Measurements from ENCODE around the gene SPG11.

The SPG11 gene

DNA sequence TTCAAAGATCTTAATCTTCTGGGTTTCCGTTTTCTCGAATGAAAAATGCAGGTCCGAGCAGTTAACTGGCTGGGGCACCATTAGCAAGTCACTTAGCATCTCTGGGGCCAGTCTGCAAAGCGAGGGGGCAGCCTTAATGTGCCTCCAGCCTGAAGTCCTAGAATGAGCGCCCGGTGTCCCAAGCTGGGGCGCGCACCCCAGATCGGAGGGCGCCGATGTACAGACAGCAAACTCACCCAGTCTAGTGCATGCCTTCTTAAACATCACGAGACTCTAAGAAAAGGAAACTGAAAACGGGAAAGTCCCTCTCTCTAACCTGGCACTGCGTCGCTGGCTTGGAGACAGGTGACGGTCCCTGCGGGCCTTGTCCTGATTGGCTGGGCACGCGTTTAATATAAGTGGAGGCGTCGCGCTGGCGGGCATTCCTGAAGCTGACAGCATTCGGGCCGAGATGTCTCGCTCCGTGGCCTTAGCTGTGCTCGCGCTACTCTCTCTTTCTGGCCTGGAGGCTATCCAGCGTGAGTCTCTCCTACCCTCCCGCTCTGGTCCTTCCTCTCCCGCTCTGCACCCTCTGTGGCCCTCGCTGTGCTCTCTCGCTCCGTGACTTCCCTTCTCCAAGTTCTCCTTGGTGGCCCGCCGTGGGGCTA is 47.8 kb upstream of the SPG11 start, which contains the start of the genes B2M and PATL2:
Gene B2M, plus strand, starts transcription at position 422 of the 647 bp plus-strand sequence. Its CDS starts 30 bp downstream, at position 452.
Gene PATL2, minus strand, starts transcription at position 228 of the 647 bp plus-strand sequence. CDS start 34,833 bp downstream, outside the sequence.
- H2AFZ ChIP-seq (ENCODE audit: low read length), result peak within 1 kb of the TSS; percentile 59
- peak within 1 kb of the TSS; percentile 83 for H3K4me3 ChIP-seq (ENCODE audit: low read length, poor library complexity, severe bottlenecking)
- H3F3A ChIP-seq (ENCODE audit: low read depth), result peaks cover 4% of the 10 kb centered on the region; the same call in 1 of the 2 replicates
- H3K79me2 ChIP-seq (ENCODE audit: insufficient read depth, low read length), result peaks cover 60% of the 10 kb centered on the region
- H3K9me2 ChIP-seq (replicated peaks; ENCODE audit: low read depth, low read length), result no peaks in the 10 kb centered on the region
- no peaks in the 10 kb centered on the region for H3K9me3 ChIP-seq (ENCODE audit: insufficient read depth, low read depth, low read length)
- peaks cover 46% of the 10 kb centered on the region for H3K4me1 ChIP-seq (ENCODE audit: insufficient read depth, low read length, poor library complexity, severe bottlenecking)
- H3K9ac ChIP-seq (ENCODE audit: low read depth, low read length, poor library complexity, severe bottlenecking), result peak within 1 kb of the TSS; percentile 98
- peaks cover 10% of the 10 kb centered on the region for H3K27me3 ChIP-seq (ENCODE audit: insufficient read depth, low read length, poor library complexity, severe bottlenecking)
- no peak for TF ChIP-seq EZH2phosphoT487 (IDR thresholded peaks at IDR 0.05; ENCODE audit: borderline replicate concordance)
- TF ChIP-seq, protein P1, sequence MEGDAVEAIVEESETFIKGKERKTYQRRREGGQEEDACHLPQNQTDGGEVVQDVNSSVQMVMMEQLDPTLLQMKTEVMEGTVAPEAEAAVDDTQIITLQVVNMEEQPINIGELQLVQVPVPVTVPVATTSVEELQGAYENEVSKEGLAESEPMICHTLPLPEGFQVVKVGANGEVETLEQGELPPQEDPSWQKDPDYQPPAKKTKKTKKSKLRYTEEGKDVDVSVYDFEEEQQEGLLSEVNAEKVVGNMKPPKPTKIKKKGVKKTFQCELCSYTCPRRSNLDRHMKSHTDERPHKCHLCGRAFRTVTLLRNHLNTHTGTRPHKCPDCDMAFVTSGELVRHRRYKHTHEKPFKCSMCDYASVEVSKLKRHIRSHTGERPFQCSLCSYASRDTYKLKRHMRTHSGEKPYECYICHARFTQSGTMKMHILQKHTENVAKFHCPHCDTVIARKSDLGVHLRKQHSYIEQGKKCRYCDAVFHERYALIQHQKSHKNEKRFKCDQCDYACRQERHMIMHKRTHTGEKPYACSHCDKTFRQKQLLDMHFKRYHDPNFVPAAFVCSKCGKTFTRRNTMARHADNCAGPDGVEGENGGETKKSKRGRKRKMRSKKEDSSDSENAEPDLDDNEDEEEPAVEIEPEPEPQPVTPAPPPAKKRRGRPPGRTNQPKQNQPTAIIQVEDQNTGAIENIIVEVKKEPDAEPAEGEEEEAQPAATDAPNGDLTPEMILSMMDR (conservative IDR thresholded peaks at IDR 0.05; ENCODE audit: low read length), result no peak
- peak within 1 kb of the TSS; percentile 98 for H3K4me2 ChIP-seq (ENCODE audit: low read depth, low read length, poor library complexity, severe bottlenecking)
- peaks cover 48% of the 10 kb centered on the region for H4K20me1 ChIP-seq (ENCODE audit: insufficient read depth, low read length, poor library complexity, severe bottlenecking)
- H3K36me3 ChIP-seq (ENCODE audit: insufficient read depth, low read length), result peaks cover 20% of the 10 kb centered on the region

DNA sequence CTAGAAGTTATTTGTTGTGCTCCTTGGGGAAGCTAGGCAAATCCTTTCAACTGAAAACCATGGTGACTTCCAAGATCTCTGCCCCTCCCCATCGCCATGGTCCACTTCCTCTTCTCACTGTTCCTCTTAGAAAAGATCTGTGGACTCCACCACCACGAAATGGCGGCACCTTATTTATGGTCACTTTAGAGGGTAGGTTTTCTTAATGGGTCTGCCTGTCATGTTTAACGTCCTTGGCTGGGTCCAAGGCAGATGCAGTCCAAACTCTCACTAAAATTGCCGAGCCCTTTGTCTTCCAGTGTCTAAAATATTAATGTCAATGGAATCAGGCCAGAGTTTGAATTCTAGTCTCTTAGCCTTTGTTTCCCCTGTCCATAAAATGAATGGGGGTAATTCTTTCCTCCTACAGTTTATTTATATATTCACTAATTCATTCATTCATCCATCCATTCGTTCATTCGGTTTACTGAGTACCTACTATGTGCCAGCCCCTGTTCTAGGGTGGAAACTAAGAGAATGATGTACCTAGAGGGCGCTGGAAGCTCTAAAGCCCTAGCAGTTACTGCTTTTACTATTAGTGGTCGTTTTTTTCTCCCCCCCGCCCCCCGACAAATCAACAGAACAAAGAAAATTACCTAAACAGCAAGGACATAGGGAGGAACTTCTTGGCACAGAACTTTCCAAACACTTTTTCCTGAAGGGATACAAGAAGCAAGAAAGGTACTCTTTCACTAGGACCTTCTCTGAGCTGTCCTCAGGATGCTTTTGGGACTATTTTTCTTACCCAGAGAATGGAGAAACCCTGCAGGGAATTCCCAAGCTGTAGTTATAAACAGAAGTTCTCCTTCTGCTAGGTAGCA is 47.0 kb upstream of the SPG11 start:
- Histone ChIP-seq H3K36me3 (ENCODE audit: insufficient read depth, low read length) (peaks cover 12% of the 10 kb centered on the region; the same call in 1 of the 2 replicates), H4K20me1 (ENCODE audit: insufficient read depth, low read length, poor library complexity, severe bottlenecking) (peaks cover 41% of the 10 kb centered on the region), H3F3A (ENCODE audit: low read depth) (peaks cover 4% of the 10 kb centered on the region; the same call in 1 of the 2 replicates), H3K9ac (ENCODE audit: low read depth, low read length, poor library complexity, severe bottlenecking) (peak overlapping the region; percentile 98), H3K4me1 (ENCODE audit: insufficient read depth, low read length, poor library complexity, severe bottlenecking) (peaks cover 39% of the 10 kb centered on the region), H2AFZ (ENCODE audit: low read length) (peak overlapping the region; percentile 59), H3K27me3 (ENCODE audit: insufficient read depth, low read length, poor library complexity, severe bottlenecking) (peaks cover 10% of the 10 kb centered on the region), H3K9me2 (replicated peaks; ENCODE audit: low read depth, low read length) (no peaks in the 10 kb centered on the region), H3K4me2 (ENCODE audit: low read depth, low read length, poor library complexity, severe bottlenecking) (peak overlapping the region; percentile 81), H3K79me2 (ENCODE audit: insufficient read depth, low read length) (peaks cover 52% of the 10 kb centered on the region), H3K9me3 (ENCODE audit: insufficient read depth, low read depth, low read length) (no peaks in the 10 kb centered on the region), H3K4me3 (ENCODE audit: low read length, poor library complexity, severe bottlenecking) (peak overlapping the region; percentile 83)
- no peak for TF ChIP-seq EZH2phosphoT487 (IDR thresholded peaks at IDR 0.05; ENCODE audit: borderline replicate concordance)
- TF ChIP-seq, protein P1 (conservative IDR thresholded peaks at IDR 0.05; ENCODE audit: low read length), result peak; percentile 81

DNA sequence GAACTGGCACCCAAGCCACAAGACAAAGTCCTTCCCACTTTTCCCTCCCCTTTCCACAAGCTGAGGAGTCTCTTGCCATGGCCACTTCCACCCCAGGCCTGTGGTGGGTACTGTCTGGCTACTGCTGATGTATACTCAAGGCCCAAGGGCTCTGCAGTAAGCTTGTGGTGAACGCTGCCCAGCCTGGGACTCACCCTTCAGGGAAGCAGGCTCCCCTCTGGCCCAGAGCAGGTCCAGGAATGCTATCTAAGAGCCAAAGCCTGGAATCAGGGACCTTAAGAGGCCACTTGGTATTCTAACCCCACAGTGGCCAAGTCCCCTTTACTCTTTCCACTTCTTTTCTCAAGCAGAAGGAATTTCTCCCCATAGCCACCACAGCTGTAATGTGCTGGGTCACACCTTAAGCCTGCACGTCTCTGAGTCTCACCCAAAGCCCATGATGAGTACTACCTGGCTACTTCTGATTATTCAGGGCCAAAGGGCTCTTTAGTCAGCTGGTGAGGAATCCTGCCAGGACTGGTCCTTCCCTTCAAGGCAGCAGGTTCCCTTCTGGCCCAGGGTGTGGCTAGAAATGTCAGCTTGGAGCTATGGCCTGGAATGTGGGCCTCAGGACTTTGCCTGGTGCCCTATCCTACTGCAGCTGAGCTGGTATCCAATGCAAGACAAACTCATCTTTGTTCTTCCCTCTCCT is 43.6 kb upstream of the SPG11 start:
- peaks cover 7% of the 10 kb centered on the region for H4K20me1 ChIP-seq (ENCODE audit: insufficient read depth, low read length, poor library complexity, severe bottlenecking)
- H3K9me2 ChIP-seq (replicated peaks; ENCODE audit: low read depth, low read length), result no peaks in the 10 kb centered on the region; the same call in 1 of the 2 replicates
- H3K36me3 ChIP-seq (ENCODE audit: insufficient read depth, low read length), result no peaks in the 10 kb centered on the region
- no peak overlapping the region for H3K4me3 ChIP-seq (ENCODE audit: low read length, poor library complexity, severe bottlenecking)
- no peak overlapping the region for H3K9ac ChIP-seq (ENCODE audit: low read depth, low read length, poor library complexity, severe bottlenecking)
- H2AFZ ChIP-seq (ENCODE audit: low read length), result no peak overlapping the region
- peaks cover 7% of the 10 kb centered on the region for H3K27me3 ChIP-seq (ENCODE audit: insufficient read depth, low read length, poor library complexity, severe bottlenecking)
- TF ChIP-seq EZH2phosphoT487 (IDR thresholded peaks at IDR 0.05; ENCODE audit: borderline replicate concordance), result no peak
- TF ChIP-seq, protein P1 (conservative IDR thresholded peaks at IDR 0.05; ENCODE audit: low read length), result no peak
- peaks cover 18% of the 10 kb centered on the region for H3K79me2 ChIP-seq (ENCODE audit: insufficient read depth, low read length)
- no peak overlapping the region for H3K4me2 ChIP-seq (ENCODE audit: low read depth, low read length, poor library complexity, severe bottlenecking)
- no peaks in the 10 kb centered on the region for H3K9me3 ChIP-seq (ENCODE audit: insufficient read depth, low read depth, low read length)
- peaks cover 15% of the 10 kb centered on the region for H3K4me1 ChIP-seq (ENCODE audit: insufficient read depth, low read length, poor library complexity, severe bottlenecking)
- peaks cover 4% of the 10 kb centered on the region; the same call in 1 of the 2 replicates for H3F3A ChIP-seq (ENCODE audit: low read depth)
